NCI-H345 (cell line): ENCODE measurements around the gene SETD2.
"Not testable (repeated sequence)": the region's sequence is repeated elsewhere in the genome, so short reads cannot be mapped to it uniquely, and the experiment has no call there.

Experiments
- DNase-seq: peaks from one replicate; lab custom pipeline; 2025; lab: John Stamatoyannopoulos, UW

Gene SETD2

GRCh38 chr3:47149339-47149933 is 14.5 kb downstream of the SETD2 start:
- no peak for DNase-seq

GRCh38 chr3:47145272-47145671 is 18.6 kb downstream of the SETD2 start:
- DNase-seq: no peak

GRCh38 chr3:47143068-47143467 is 20.8 kb downstream of the SETD2 start:
- no peak for DNase-seq

- DNase-seq: not testable (repeated sequence)
These were observed 21.4 kb downstream of the SETD2 start for GRCh38 chr3:47142536-47142935.

- DNase-seq: not testable (repeated sequence)
These were observed 22.9 kb downstream of the SETD2 start for GRCh38 chr3:47140973-47141461.

- DNase-seq: not testable (repeated sequence)
These were observed 23.4 kb downstream of the SETD2 start for GRCh38 chr3:47140553-47140952.

- no peak for DNase-seq
These were observed 29.6 kb downstream of the SETD2 start for GRCh38 chr3:47134311-47134710.

- DNase-seq: no peak
These were observed 30.3 kb downstream of the SETD2 start for GRCh38 chr3:47133641-47134040.

GRCh38 chr3:47130557-47130956 is 33.4 kb downstream of the SETD2 start:
- DNase-seq: no peak

- DNase-seq: no peak
These were observed 35.8 kb downstream of the SETD2 start for GRCh38 chr3:47128137-47128536.

- no peak for DNase-seq
These were observed 40.1 kb downstream of the SETD2 start for GRCh38 chr3:47123857-47124256.

- DNase-seq: no peak
These were observed 42.5 kb downstream of the SETD2 start for GRCh38 chr3:47121409-47121808.

GRCh38 chr3:47120138-47120537 is 43.8 kb downstream of the SETD2 start:
- DNase-seq: no peak

GRCh38 chr3:47119387-47119786 is 44.5 kb downstream of the SETD2 start:
- not testable (repeated sequence) for DNase-seq

GRCh38 chr3:47117807-47118364 is 46.0 kb downstream of the SETD2 start:
- DNase-seq: no peak

GRCh38 chr3:47115524-47115923 is 48.4 kb downstream of the SETD2 start:
- not testable (repeated sequence) for DNase-seq

GRCh38 chr3:47113669-47114365 is 50.1 kb downstream of the SETD2 start:
- no peak for DNase-seq

- DNase-seq: no peak
These were observed 50.9 kb downstream of the SETD2 start for GRCh38 chr3:47112997-47113396.

GRCh38 chr3:47109393-47109792 is 54.5 kb downstream of the SETD2 start:
- no peak for DNase-seq

- no peak for DNase-seq
These were observed 55.4 kb downstream of the SETD2 start for GRCh38 chr3:47108546-47108945.

- no peak for DNase-seq
These were observed 59.7 kb downstream of the SETD2 start for GRCh38 chr3:47104259-47104658.

- no peak for DNase-seq
These were observed 60.3 kb downstream of the SETD2 start for GRCh38 chr3:47103619-47104018.

- DNase-seq: no peak
These were observed 61.8 kb downstream of the SETD2 start for GRCh38 chr3:47102081-47102600.
